ENCODE data around the gene FAM184B. TPM values are rescaled to one million over a fixed set of nuclear protein-coding genes. Genes with fewer than 3 reads are reported as not detected.

Gene FAM184B
- total RNA-seq, 2 donors from 2014 or later = 0.07 TPM; not detected in 1

GRCh38 chr4:17726911-17727310, 54.5 kb downstream of the FAM184B start:
- peaks cover 42% of the 10 kb centered on the region for H3K9me3 Mint-ChIP-seq
- Histone ChIP-seq H3K4me1 (ENCODE audit: control insufficient read depth, insufficient read depth, low read length) (no peaks in the 10 kb centered on the region), H3K4me3 (ENCODE audit: low read length) (no peak overlapping the region), H3K27ac (ENCODE audit: low read depth, low read length) (no peak overlapping the region), H3K36me3 (ENCODE audit: control insufficient read depth, insufficient read depth, low read length) (no peaks in the 10 kb centered on the region), H3K9ac (ENCODE audit: extremely low read depth, low read length, poor library complexity, severe bottlenecking) (no peak overlapping the region), H3K27me3 (ENCODE audit: control insufficient read depth, insufficient read depth, low read length, poor library complexity, severe bottlenecking) (no peaks in the 10 kb centered on the region), H3K9me3 (ENCODE audit: control insufficient read depth, low read length) (peaks cover 8% of the 10 kb centered on the region)
- no peaks in the 10 kb centered on the region for H3K4me1 Mint-ChIP-seq
- H3K27me3 Mint-ChIP-seq (ENCODE audit: insufficient read depth) = peaks cover 11% of the 10 kb centered on the region
- H3K36me3 Mint-ChIP-seq (ENCODE audit: low read depth) = peaks cover 4% of the 10 kb centered on the region
- H3K4me3 Mint-ChIP-seq = no peak overlapping the region
- H3K27ac Mint-ChIP-seq = no peak overlapping the region
- WGBS, 2 experiments (ENCODE audit: insufficient coverage in 1 of 2, insufficient read length in 1 of 2) = 89 to 90% methylated on average over 2 of the region's 2 CpGs
- TF ChIP-seq, protein P1, sequence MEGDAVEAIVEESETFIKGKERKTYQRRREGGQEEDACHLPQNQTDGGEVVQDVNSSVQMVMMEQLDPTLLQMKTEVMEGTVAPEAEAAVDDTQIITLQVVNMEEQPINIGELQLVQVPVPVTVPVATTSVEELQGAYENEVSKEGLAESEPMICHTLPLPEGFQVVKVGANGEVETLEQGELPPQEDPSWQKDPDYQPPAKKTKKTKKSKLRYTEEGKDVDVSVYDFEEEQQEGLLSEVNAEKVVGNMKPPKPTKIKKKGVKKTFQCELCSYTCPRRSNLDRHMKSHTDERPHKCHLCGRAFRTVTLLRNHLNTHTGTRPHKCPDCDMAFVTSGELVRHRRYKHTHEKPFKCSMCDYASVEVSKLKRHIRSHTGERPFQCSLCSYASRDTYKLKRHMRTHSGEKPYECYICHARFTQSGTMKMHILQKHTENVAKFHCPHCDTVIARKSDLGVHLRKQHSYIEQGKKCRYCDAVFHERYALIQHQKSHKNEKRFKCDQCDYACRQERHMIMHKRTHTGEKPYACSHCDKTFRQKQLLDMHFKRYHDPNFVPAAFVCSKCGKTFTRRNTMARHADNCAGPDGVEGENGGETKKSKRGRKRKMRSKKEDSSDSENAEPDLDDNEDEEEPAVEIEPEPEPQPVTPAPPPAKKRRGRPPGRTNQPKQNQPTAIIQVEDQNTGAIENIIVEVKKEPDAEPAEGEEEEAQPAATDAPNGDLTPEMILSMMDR (conservative IDR thresholded peaks at IDR 0.05) = no peak
- DNase-seq = no peak

DNA sequence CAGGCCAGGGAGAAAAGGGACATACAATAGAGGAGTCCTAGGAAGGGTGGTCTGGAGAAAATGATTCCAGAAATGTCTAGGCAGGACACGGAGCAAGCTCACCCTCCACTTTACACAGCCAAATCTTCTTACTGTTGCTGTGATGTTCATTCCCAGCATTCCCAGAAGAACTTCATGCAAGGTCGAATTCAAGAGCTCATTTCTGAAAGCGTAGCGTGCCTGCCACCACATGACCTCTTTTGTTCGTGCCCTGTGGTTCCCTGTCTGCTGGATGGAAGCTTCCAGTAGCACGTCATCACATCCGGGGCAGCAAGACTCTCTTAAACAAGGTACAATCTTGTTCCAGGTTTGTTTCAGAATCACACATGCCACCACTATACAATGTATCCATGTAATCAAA, 57.8 kb downstream of the FAM184B start:
- no peaks in the 10 kb centered on the region for H3K27me3 Mint-ChIP-seq (ENCODE audit: insufficient read depth)
- H3K27me3 ChIP-seq (ENCODE audit: control insufficient read depth, insufficient read depth, low read length, poor library complexity, severe bottlenecking) = no peaks in the 10 kb centered on the region
- H3K9me3 Mint-ChIP-seq = peaks cover 20% of the 10 kb centered on the region
- WGBS, 2 experiments (ENCODE audit: insufficient coverage in 1 of 2, insufficient read length in 1 of 2) = 91 to 97% methylated on average over 4 to 7 of the region's 7 CpGs
- H3K4me1 ChIP-seq (ENCODE audit: control insufficient read depth, insufficient read depth, low read length) = no peaks in the 10 kb centered on the region
- no peak overlapping the region for H3K9ac ChIP-seq (ENCODE audit: extremely low read depth, low read length, poor library complexity, severe bottlenecking)
- H3K36me3 Mint-ChIP-seq (ENCODE audit: low read depth) = peaks cover 4% of the 10 kb centered on the region
- H3K4me1 Mint-ChIP-seq = no peaks in the 10 kb centered on the region
- peaks cover 8% of the 10 kb centered on the region for H3K9me3 ChIP-seq (ENCODE audit: control insufficient read depth, low read length)
- H3K4me3 ChIP-seq (ENCODE audit: low read length) = no peak overlapping the region
- no peak overlapping the region for H3K4me3 Mint-ChIP-seq
- no peaks in the 10 kb centered on the region for H3K36me3 ChIP-seq (ENCODE audit: control insufficient read depth, insufficient read depth, low read length)
- DNase-seq = no peak
- TF ChIP-seq, protein P1 (conservative IDR thresholded peaks at IDR 0.05) = no peak
- H3K27ac ChIP-seq (ENCODE audit: low read depth, low read length) = no peak overlapping the region
- H3K27ac Mint-ChIP-seq = no peak overlapping the region

DNA sequence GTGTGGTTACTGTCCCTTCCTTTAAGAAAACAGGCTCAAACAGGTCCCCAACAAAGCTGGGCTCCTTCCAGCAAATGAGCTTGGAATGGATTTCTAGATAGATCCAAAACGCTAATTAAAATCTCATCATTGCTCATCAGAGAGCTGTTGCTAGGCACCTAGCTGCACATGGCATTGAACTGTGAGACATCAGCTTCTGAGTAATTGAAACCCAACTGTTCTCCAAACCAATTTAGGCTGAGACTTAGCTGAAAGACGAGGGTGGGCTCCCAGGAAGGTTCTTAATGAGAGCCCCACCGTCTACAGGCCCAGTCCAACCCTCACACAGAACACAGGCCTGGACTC, 59.1 kb downstream of the FAM184B start:
- Mint-ChIP-seq H3K27me3 (ENCODE audit: insufficient read depth) (no peaks in the 10 kb centered on the region), H3K4me1 (no peaks in the 10 kb centered on the region), H3K4me3 (no peak overlapping the region), H3K27ac (no peak overlapping the region), H3K9me3 (peaks cover 7% of the 10 kb centered on the region), H3K36me3 (ENCODE audit: low read depth) (no peaks in the 10 kb centered on the region)
- Histone ChIP-seq H3K4me3 (ENCODE audit: low read length) (no peak overlapping the region), H3K9ac (ENCODE audit: extremely low read depth, low read length, poor library complexity, severe bottlenecking) (no peak overlapping the region), H3K4me1 (ENCODE audit: control insufficient read depth, insufficient read depth, low read length) (no peaks in the 10 kb centered on the region), H3K36me3 (ENCODE audit: control insufficient read depth, insufficient read depth, low read length) (no peaks in the 10 kb centered on the region), H3K27me3 (ENCODE audit: control insufficient read depth, insufficient read depth, low read length, poor library complexity, severe bottlenecking) (no peaks in the 10 kb centered on the region), H3K9me3 (ENCODE audit: control insufficient read depth, low read length) (no peaks in the 10 kb centered on the region), H3K27ac (ENCODE audit: low read depth, low read length) (no peak overlapping the region)
- TF ChIP-seq, protein P1 (conservative IDR thresholded peaks at IDR 0.05) = no peak
- DNase-seq = no peak
- WGBS, 2 experiments (ENCODE audit: insufficient coverage in 1 of 2, insufficient read length in 1 of 2) = 84 to 88% methylated on average over 3 of the region's 3 CpGs
